Naive thymus-derived CD8-positive, alpha-beta T cell (primary cell): ENCODE data around the gene GPR162. TPM values are rescaled to one million over a fixed set of nuclear protein-coding genes. Genes with fewer than 3 reads are reported as not detected.
A peak's percentile ranks its signal among the peaks of the same experiment; 100 is the strongest.

ENCODE experiments used
- ATAC-seq, 2 donors: fragments of 150-1000 bp; cut with Tn5 transposase in 1 of 2; sonication (Bioruptor Pico), chemical (Tn5 transposase) in 1 of 2; 1 replicate in 1 of 2; 2 replicates in 1 of 2; pipeline ENCODE4 v1.10.0; 2021; ENCODE audit warnings: mild to moderate bottlenecking in 2 of 2, moderate library complexity in 2 of 2
- POLR2A ChIA-PET: fragments of 350-600 bp; sonication (Branson Sonifier 250); formaldehyde crosslinking; loops from one replicate; lab custom pipeline; 2021; ENCODE audit warnings: antibody characterized with exemption; lab: Charles Lee
- DNase-seq, 10 donors: peaks; one replicate each; pipeline versions ENCODE4 v3.0.0 to v3.0.0-alpha.2; 2020 to 2022
- H3K27ac Mint-ChIP-seq, 10 donors: one replicate each; pipeline ENCODE4 v1.8.0; 2020 to 2022; ENCODE audit warnings: mild to moderate bottlenecking in 10 of 10, mixed read lengths in 10 of 10, moderate library complexity in 4 of 10, inconsistent platforms in 1 of 10
- H3K27me3 Mint-ChIP-seq, 5 donors: one replicate each; pipeline ENCODE4 v1.8.0; 2021 to 2022; ENCODE audit warnings: mixed read lengths in 5 of 5
- H3K36me3 Mint-ChIP-seq, 3 donors: one replicate each; pipeline ENCODE4 v1.8.0; 2020 to 2022; ENCODE audit warnings: mixed read lengths in 3 of 3, mild to moderate bottlenecking in 2 of 3, inconsistent platforms in 1 of 3
- H3K4me1 Mint-ChIP-seq, 4 donors: one replicate each; pipeline ENCODE4 v1.8.0; 2021 to 2022; ENCODE audit warnings: mixed read lengths in 4 of 4
- H3K4me3 Mint-ChIP-seq, 10 donors: one replicate each; pipeline ENCODE4 v1.8.0; 2020 to 2022; ENCODE audit warnings: mild to moderate bottlenecking in 10 of 10, mixed read lengths in 10 of 10, moderate library complexity in 6 of 10, inconsistent platforms in 1 of 10
- H3K9me3 Mint-ChIP-seq, 9 donors: one replicate each; pipeline ENCODE4 v1.8.0; 2020 to 2022; ENCODE audit warnings: mixed read lengths in 9 of 9, mild to moderate bottlenecking in 3 of 9, inconsistent platforms in 1 of 9, moderate library complexity in 1 of 9
- polyA plus RNA-seq, 3 donors: library from polyadenylated mRNA; unstranded; fragments of 300-500 nt; fragmentation: Illumina TruSeq; gene quantifications; one replicate each; pipeline ENCODE4 v1.2.3, GENCODE V29; 2021
- total RNA-seq, 8 experiments: library from RNA in 2 of 8; stranded (reverse) in 2 of 8; gene quantifications; one replicate each; pipeline ENCODE4 v1.2.3 and lab custom pipeline; 2021 to 2026

GPR162 gene
- total and polyA plus RNA-seq, 5 experiments from 2014 or later = not detected

DNA sequence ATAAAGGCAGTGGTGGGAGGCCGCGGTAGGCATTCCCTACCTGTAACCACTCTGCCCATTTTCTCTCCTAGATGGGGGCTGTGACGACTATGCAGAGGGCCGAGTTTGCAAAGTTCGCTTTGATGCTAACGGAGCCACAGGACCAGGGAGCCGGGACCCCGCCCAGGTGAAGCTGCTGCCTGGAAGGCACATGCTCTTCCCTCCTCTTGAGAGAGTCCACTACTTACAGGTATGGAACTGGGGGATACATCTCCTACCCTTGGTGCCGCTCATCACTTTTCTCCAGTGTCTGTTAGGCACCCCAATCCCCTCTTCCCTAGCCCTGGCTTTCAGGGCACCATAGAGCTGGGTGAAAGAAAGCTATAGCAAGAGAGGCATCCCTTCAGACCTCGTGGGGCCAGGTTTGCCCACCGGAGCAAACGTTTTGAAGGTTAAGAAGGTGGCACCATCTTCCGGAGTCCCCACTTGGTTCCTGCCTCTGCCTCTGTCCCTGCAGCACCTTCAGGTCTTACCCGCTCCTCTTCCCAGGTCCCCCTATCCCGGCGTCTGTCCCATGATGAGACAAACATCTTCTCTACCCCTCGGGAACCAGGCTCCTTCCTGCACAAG lies 4.6 kb downstream of the GPR162 start:
- POLR2A ChIA-PET = interaction anchor here (0.5 to 1.3 kb wide), 4 partner anchors 18 to 108 kb away, joined by 3 to 6 read pairs (median 4); partner anchors contain the start of gene MLF2
- H3K36me3 Mint-ChIP-seq = peaks cover 0 to 4% (median 0%) of the 10 kb centered on the region in 3 donors
- ATAC-seq = no peak
- H3K9me3 Mint-ChIP-seq = no peaks in the 10 kb centered on the region
- H3K4me1 Mint-ChIP-seq = peaks cover 19 to 47% (median 24%) of the 10 kb centered on the region in 4 donors
- peaks cover 15 to 72% (median 53%) of the 10 kb centered on the region in 5 donors for H3K27me3 Mint-ChIP-seq
- peak overlapping the region in 3 of 10 donors; percentile 0 to 31 (median 19) for H3K4me3 Mint-ChIP-seq
- DNase-seq = peak in 1 of 10 donors; percentile 59
- H3K27ac Mint-ChIP-seq = peak overlapping the region in 1 of 10 donors; percentile 6

DNA sequence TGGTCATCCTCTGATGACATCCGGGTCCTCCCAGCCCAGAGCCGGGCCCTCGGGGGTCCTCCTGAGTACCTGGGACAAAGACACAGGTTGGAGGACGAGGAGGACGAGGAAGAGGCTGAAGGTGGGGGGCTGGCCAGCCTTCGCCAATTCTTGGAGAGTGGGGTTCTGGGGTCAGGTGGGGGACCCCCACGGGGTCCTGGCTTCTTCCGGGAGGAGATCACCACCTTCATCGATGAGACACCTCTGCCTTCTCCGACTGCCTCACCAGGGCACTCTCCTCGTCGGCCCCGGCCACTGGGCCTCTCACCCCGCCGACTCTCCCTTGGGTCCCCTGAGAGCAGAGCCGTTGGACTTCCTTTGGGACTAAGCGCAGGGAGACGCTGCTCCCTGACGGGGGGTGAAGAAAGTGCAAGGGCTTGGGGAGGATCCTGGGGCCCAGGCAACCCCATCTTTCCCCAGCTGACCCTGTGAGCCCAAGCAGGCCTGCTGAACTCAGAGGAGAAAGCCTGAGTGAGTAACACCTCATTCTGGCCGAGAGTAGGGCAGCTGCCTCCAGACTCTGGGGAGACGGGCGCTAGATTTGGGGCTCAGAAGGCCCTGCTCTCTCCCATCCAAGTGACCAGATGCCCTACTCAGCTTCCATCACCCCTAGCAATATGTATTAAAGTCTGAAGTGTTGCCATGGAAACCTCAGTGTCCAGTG lies 5.3 kb downstream of the GPR162 start:
- peaks cover 17 to 42% (median 22%) of the 10 kb centered on the region in 4 donors for H3K4me1 Mint-ChIP-seq
- POLR2A ChIA-PET = interaction anchor here (0.5 to 4.1 kb wide), 4 partner anchors 18 to 109 kb away, joined by 4 to 21 read pairs (median 5); partner anchors contain the start of genes CDCA3, MLF2 and USP5
- H3K27me3 Mint-ChIP-seq = peaks cover 15 to 66% (median 52%) of the 10 kb centered on the region in 5 donors
- DNase-seq = peak in 1 of 10 donors; percentile 64
- H3K36me3 Mint-ChIP-seq = peaks cover 0 to 4% (median 0%) of the 10 kb centered on the region in 3 donors
- H3K27ac Mint-ChIP-seq = peak overlapping the region in 6 of 10 donors; percentile 6 to 89 (median 46)
- H3K4me3 Mint-ChIP-seq = peak overlapping the region; percentile 25 to 92 (median 68)
- H3K9me3 Mint-ChIP-seq = no peaks in the 10 kb centered on the region
- no peak for ATAC-seq

DNA sequence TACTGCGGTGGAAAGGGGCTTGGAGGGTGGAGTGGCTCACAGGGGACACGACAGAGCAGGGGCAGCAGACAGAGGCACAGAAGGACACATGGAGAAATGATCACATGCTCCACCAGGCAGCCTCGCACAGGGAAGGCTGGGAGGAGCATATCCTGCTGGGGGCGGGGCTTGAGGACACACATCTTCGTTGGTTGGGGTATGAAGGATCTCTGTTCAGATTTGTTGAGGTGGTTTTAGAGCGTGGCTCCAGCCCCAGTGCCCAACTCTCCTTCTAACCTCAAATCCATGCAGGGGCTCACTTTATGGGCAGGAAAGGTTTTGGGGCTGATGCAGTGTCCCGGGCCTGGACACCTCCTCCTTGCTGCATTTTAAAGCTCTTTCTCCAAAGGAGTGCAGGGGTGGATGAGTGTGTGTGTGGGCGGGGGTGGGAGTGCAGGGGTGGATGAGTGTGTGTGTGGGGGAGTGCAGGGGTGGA lies 5.9 kb downstream of the GPR162 start:
- Mint-ChIP-seq H3K4me1 (peaks cover 15 to 36% (median 19%) of the 10 kb centered on the region in 4 donors), H3K4me3 (peak overlapping the region; percentile 25 to 92 (median 68)), H3K36me3 (peaks cover 0 to 4% (median 0%) of the 10 kb centered on the region in 3 donors), H3K9me3 (no peaks in the 10 kb centered on the region), H3K27ac (peak overlapping the region in 6 of 10 donors; percentile 6 to 89 (median 46)), H3K27me3 (peaks cover 15 to 60% (median 46%) of the 10 kb centered on the region in 5 donors)
- DNase-seq (peak in 3 of 10 donors; percentile 24 to 67 (median 34)), ATAC-seq (no peak)
- POLR2A ChIA-PET = interaction anchor here (1.0 to 4.1 kb wide), 4 partner anchors 19 to 103 kb away, joined by 4 to 21 read pairs (median 6); partner anchors contain the start of genes CDCA3, COPS7A, MLF2 and USP5

DNA sequence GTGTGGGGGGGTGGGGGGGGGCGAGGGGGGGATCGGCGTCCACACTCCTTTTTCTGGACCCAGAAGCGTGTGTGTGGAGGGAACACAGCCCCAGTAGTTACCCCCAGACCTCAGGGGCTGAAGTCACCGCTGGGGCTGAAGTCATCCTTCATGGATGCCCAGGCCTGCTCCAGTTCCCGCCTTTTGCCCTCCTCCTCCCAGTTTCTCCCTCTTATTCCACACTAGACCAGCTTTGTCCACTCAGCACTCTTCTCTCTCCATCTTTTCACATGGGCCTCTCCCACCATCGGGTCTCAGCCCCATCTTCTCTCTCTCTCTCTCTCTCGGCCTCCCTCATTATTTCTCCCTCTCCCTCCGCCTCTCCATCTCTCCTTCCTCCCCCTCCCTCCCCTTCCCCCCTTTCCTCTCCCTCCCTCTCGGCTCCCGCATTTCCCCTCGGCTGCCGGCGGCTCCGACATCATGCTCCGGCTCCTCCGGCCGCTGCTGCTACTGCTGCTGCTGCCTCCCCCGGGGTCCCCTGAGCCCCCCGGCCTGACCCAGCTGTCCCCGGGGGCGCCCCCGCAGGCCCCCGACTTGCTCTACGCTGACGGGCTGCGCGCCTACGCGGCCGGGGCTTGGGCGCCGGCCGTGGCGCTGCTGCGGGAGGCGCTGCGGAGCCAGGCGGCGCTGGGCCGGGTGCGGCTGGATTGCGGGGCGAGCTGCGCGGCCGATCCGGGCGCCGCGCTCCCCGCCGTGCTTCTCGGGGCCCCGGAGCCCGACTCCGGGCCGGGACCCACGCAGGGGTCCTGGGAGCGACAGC lies 6.6 kb downstream of the GPR162 start, which contains the start of gene P3H3:
P3H3 (plus strand) TSS at position 426 of the 799 bp plus-strand sequence; CDS start at position 460, 34 bp downstream.
- Mint-ChIP-seq H3K4me3 (peak within 1 kb of the TSS; percentile 82 to 95 (median 89)), H3K27me3 (peaks cover 14 to 53% (median 39%) of the 10 kb centered on the region in 5 donors), H3K27ac (peak within 1 kb of the TSS; percentile 15 to 95 (median 80)), H3K36me3 (peaks cover 0 to 4% (median 0%) of the 10 kb centered on the region in 3 donors), H3K4me1 (peaks cover 15 to 31% (median 19%) of the 10 kb centered on the region in 4 donors), H3K9me3 (no peaks in the 10 kb centered on the region)
- ATAC-seq (peak; percentile 60 to 64), DNase-seq (peak in 2 of 10 donors; percentile 31 to 39)
- POLR2A ChIA-PET = interaction anchor here (0.6 to 4.1 kb wide), 14 partner anchors 9 to 198 kb away, joined by 3 to 21 read pairs (median 5); partner anchors contain the start of genes CDCA3, COPS7A, MLF2 and SPSB2

DNA sequence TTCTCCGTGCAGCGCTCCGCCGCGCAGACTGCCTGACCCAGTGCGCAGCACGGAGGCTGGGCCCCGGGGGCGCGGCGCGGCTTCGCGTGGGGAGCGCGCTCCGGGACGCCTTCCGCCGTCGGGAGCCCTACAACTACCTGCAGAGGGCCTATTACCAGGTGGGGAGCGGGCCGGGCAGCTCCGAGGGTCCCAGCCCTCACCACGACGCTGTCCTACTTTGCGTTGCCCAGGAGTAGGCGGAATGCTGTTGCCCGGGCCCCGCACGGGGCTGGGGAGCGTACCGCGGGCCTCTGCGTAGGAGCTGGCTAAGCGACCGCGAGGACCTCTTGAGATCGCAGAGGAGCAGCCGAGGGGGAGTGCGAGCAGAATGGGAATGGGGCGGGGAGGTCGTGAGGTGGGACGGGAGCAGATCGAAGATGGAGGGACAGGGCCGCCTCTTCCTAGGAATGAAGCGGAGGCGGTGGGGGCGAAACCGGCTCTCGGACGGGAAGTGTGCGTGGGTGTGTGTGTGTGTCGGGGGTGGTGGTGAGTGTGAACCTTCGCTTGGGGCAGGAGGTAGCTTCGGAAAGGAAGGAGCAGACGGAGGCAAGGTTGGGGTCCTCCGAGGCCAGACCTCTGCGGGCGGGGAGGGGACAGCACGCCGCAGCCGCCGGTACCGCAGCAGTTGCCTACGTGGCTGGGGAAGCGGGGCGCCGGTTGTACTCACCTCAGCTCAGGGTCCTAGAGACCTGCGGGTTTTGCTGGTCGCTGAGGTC lies 7.3 kb downstream of the GPR162 start:
- Mint-ChIP-seq H3K4me1 (peaks cover 15 to 31% (median 19%) of the 10 kb centered on the region in 4 donors), H3K27ac (peak overlapping the region; percentile 15 to 95 (median 80)), H3K4me3 (peak overlapping the region; percentile 82 to 95 (median 89)), H3K36me3 (peaks cover 0 to 4% (median 0%) of the 10 kb centered on the region in 3 donors), H3K9me3 (no peaks in the 10 kb centered on the region), H3K27me3 (peaks cover 14 to 48% (median 38%) of the 10 kb centered on the region in 5 donors)
- peak; percentile 78 for ATAC-seq
- POLR2A ChIA-PET = interaction anchor here (0.6 to 4.1 kb wide), 14 partner anchors 9 to 198 kb away, joined by 3 to 21 read pairs (median 4); partner anchors contain the start of genes CDCA3, COPS7A, MLF2 and SPSB2
- peak in 7 of 10 donors; percentile 22 to 63 (median 46) for DNase-seq

DNA sequence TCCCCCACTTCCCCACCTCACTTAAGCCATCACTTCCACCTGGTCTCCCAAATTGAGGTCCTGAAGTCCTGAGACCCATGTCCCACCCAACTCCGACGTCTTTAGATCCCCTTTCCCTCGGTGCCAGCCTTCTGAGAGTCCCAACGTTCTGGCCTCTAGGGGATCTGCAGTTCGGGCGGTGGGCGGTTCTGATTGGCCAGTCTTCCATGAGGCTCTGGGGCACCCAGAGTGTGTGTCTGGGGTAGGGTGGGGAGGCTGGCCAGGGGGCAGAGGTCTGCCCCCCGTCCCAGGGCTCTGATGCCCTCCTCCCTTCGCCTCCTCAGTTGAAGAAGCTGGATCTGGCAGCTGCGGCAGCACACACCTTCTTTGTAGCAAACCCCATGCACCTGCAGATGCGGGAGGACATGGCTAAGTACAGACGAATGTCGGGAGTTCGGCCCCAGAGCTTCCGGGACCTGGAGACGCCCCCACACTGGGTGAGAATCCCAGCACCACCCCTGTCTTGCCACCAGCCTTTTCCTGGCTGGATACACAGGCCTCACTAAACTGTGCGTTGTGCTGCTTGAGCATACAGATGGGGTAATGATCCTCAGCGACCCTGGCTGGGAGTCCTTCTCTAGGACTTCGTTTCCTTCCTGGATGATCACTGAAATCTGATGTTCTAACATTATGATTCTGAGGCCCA lies 8.1 kb downstream of the GPR162 start:
- peaks cover 13 to 43% (median 33%) of the 10 kb centered on the region in 5 donors for H3K27me3 Mint-ChIP-seq
- peaks cover 15 to 31% (median 19%) of the 10 kb centered on the region in 4 donors for H3K4me1 Mint-ChIP-seq
- POLR2A ChIA-PET = interaction anchor here (1.2 to 4.1 kb wide), 8 partner anchors 8 to 105 kb away, joined by 3 to 21 read pairs (median 6); partner anchors contain the start of genes CDCA3, COPS7A, MLF2 and SPSB2
- ATAC-seq (peak in 1 of 2 donors; percentile 4), DNase-seq (no peak)
- no peaks in the 10 kb centered on the region for H3K9me3 Mint-ChIP-seq
- H3K4me3 Mint-ChIP-seq = peak overlapping the region; percentile 82 to 95 (median 89)
- peak overlapping the region in 6 of 10 donors; percentile 59 to 95 (median 84) for H3K27ac Mint-ChIP-seq
- peaks cover 0 to 6% (median 0%) of the 10 kb centered on the region in 3 donors for H3K36me3 Mint-ChIP-seq

DNA sequence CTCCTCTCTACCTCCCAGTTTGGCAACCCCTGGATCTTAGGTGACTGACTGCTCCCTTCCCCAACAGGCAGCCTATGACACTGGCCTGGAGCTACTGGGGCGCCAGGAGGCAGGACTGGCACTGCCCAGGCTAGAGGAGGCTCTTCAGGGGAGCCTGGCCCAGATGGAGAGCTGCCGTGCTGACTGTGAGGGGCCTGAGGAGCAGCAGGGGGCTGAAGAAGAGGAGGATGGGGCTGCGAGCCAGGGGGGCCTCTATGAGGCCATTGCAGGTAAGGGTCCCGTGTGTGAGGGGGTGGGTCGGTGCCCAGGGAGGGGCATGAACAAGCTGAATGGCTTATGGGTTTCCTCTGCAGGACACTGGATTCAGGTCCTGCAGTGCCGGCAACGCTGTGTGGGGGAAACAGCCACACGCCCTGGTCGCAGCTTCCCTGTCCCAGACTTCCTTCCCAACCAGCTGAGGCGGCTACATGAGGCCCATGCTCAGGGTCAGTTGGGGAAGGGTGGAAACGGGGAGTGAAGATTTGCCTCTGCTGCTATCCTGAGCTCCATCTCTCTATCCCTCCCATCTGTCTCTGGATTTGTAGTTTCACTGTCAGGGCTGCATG lies 8.8 kb downstream of the GPR162 start:
- no peak for DNase-seq
- H3K36me3 Mint-ChIP-seq = peaks cover 0 to 6% (median 0%) of the 10 kb centered on the region in 3 donors
- POLR2A ChIA-PET = interaction anchor here (1.2 to 4.1 kb wide), 3 partner anchors 12 to 42 kb away, joined by 3 to 21 read pairs (median 10); partner anchors contain the start of genes CDCA3, SPSB2 and USP5
- peaks cover 6 to 35% (median 26%) of the 10 kb centered on the region in 5 donors for H3K27me3 Mint-ChIP-seq
- H3K4me1 Mint-ChIP-seq = peaks cover 14 to 29% (median 16%) of the 10 kb centered on the region in 4 donors
- peak overlapping the region in 2 of 10 donors; percentile 63 to 86 for H3K27ac Mint-ChIP-seq
- no peak for ATAC-seq
- peak overlapping the region in 9 of 10 donors; percentile 11 to 92 (median 82) for H3K4me3 Mint-ChIP-seq
- no peaks in the 10 kb centered on the region for H3K9me3 Mint-ChIP-seq

DNA sequence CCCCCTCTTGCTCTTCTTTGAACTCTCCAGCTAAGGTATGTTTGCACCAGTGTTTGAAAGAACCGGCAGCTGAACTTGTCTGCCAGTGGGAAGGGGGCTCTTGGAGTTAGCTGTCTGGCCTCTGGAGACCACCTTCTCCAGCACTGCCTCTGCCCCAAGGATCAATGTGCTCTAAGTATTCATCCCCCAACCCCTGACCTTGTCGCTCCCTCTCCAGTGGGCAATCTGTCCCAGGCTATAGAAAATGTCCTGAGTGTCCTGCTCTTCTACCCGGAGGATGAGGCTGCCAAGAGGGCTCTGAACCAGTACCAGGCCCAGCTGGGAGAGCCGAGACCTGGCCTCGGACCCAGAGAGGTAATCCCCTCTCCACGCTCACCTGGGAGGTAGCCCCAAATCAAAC lies 9.4 kb downstream of the GPR162 start:
- peaks cover 0 to 6% (median 0%) of the 10 kb centered on the region in 3 donors for H3K36me3 Mint-ChIP-seq
- H3K27ac Mint-ChIP-seq = peak overlapping the region in 3 of 10 donors; percentile 45 to 86 (median 63)
- DNase-seq (no peak), ATAC-seq (no peak)
- H3K9me3 Mint-ChIP-seq = no peaks in the 10 kb centered on the region
- peaks cover 4 to 30% (median 22%) of the 10 kb centered on the region in 5 donors for H3K27me3 Mint-ChIP-seq
- H3K4me1 Mint-ChIP-seq = peaks cover 13 to 24% (median 17%) of the 10 kb centered on the region in 4 donors
- POLR2A ChIA-PET = interaction anchor here (4.1 kb wide), 1 partner anchor 22 kb away, joined by 21 read pairs; the partner anchor contains the start of genes CDCA3 and USP5
- peak overlapping the region in 4 of 10 donors; percentile 15 to 86 (median 34) for H3K4me3 Mint-ChIP-seq

DNA sequence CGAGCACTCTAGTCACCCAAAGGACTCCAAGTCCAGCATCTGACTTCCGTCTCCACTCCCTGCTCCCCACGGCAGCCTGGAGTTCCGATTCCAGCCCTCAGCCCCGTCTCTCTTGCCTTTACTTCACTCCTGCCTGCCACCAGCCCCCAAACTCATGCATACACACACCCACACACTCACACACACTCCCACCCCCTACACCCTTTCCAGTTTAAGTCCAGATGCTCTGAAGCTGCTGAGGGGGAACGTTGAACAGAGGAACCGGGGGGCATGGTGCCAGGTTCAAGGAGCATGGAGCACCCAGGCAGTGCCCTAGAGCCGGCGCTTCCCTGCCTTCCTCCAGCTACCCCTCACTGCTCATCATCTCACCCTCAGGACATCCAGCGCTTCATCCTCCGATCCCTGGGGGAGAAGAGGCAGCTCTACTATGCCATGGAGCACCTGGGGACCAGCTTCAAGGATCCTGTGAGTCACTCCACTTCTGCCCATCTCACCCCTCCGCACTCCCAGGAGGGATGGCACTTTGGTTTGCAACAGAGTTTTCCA lies 9.9 kb downstream of the GPR162 start:
- peaks cover 4 to 25% (median 19%) of the 10 kb centered on the region in 5 donors for H3K27me3 Mint-ChIP-seq
- H3K36me3 Mint-ChIP-seq = peaks cover 0 to 6% (median 0%) of the 10 kb centered on the region in 3 donors
- no peak for DNase-seq
- POLR2A ChIA-PET = interaction anchor here (1.1 kb wide), 1 partner anchor 98 kb away, joined by 3 read pairs; no protein-coding TSS in a partner anchor
- H3K4me1 Mint-ChIP-seq = peaks cover 13 to 24% (median 18%) of the 10 kb centered on the region in 4 donors
- peak overlapping the region in 2 of 10 donors; percentile 45 to 49 for H3K27ac Mint-ChIP-seq
- H3K4me3 Mint-ChIP-seq = no peak overlapping the region
- no peaks in the 10 kb centered on the region for H3K9me3 Mint-ChIP-seq
- no peak for ATAC-seq
